GM12878 (cell line): Measurements from ENCODE around the gene C1GALT1. TPM values are rescaled to one million over a fixed set of nuclear protein-coding genes. Genes with fewer than 3 reads are reported as not detected.

Experiments
- ATAC-seq: fragments of 200-7000 bp; cut with Tn5 transposase; 3 replicates; pipeline ENCODE4 v1.9.1; 2020; ENCODE audit warnings: mild to moderate bottlenecking, moderate library complexity
- BruUV-seq: library from RNA; stranded (reverse); fragments of 400-500 nt; replicated peaks from 2 replicates; lab custom pipeline; 2021; lab: Mats Ljungman, UMichigan
- CTCF ChIA-PET: fragments of 300-600 bp; sonication (Branson Sonifier 250); formaldehyde crosslinking; extraction: SDS; loops from one replicate; lab custom pipeline; 2021; ENCODE audit warnings: inconsistent platforms; lab: Yijun Ruan, JAX
- POLR2A ChIA-PET: fragments of 350-600 bp; formaldehyde crosslinking; extraction: SDS; loops from one replicate; lab custom pipeline; 2021; ENCODE audit warnings: inconsistent platforms; lab: Charles Lee
- RAD21 ChIA-PET: fragments of 300-600 bp; sonication (Branson Sonifier 250); formaldehyde crosslinking; loops from one replicate; lab custom pipeline; 2023; ENCODE audit warnings: antibody characterized with exemption; ENCODE audit not compliant: unreplicated experiment; lab: Charles Lee
- SMC1A ChIA-PET: fragments of 300-600 bp; sonication (Branson Sonifier 250); formaldehyde crosslinking; loops from one replicate; lab custom pipeline; 2023; ENCODE audit not compliant: unreplicated experiment, uncharacterized antibody; lab: Charles Lee
- DNase-seq: peaks from one replicate; pipeline ENCODE4 v3.0.0-alpha.2; 2011; ENCODE audit warnings: low read depth, low spot score
- FAIRE-seq: peaks from 3 replicates; lab custom pipeline; 2011; peaks lifted over from hg19 to GRCh38; lab: Jason Lieb, UNC
- H2AFZ ChIP-seq: 2 replicates; pipeline ENCODE4 v1.6.0; 2011; ENCODE audit warnings: low read depth, low read length, control low read depth; ENCODE audit not compliant: control insufficient read depth
- H3K27ac ChIP-seq: 2 replicates; pipeline ENCODE4 v1.5.1; 2011; ENCODE audit warnings: control low read depth; ENCODE audit not compliant: control insufficient read depth, insufficient read depth
- H3K27me3 ChIP-seq, 2 experiments: replicated peaks in 1 of 2; 2 replicates each; pipeline versions ENCODE4 v1.6.0 to v1.6.1; 2011; ENCODE audit warnings: low read length in 1 of 2; ENCODE audit not compliant: control insufficient read depth in 2 of 2, insufficient read depth in 2 of 2
- H3K36me3 ChIP-seq, 2 experiments: 2 replicates each; pipeline ENCODE4 v1.5.1; 2011; ENCODE audit warnings: low read length in 1 of 2; ENCODE audit not compliant: control insufficient read depth in 2 of 2, insufficient read depth in 2 of 2
- H3K4me1 ChIP-seq: 2 replicates; pipeline ENCODE4 v1.6.1; 2011; ENCODE audit warnings: mild to moderate bottlenecking, low read length, moderate library complexity, mixed read lengths; ENCODE audit not compliant: control insufficient read depth, insufficient read depth
- H3K4me2 ChIP-seq: 2 replicates; pipeline ENCODE4 v1.6.0; 2011; ENCODE audit warnings: control low read depth; ENCODE audit not compliant: control insufficient read depth, insufficient read depth
- H3K4me3 ChIP-seq: fragments of 200-600 bp; sonication (generic); 2 replicates; pipeline ENCODE4 v1.5.1; 2016
- H3K79me2 ChIP-seq: 2 replicates; pipeline ENCODE4 v1.6.0; 2011; ENCODE audit warnings: low read length; ENCODE audit not compliant: control insufficient read depth, insufficient read depth
- H3K9ac ChIP-seq: 2 replicates; pipeline ENCODE4 v1.8.0; 2011; ENCODE audit warnings: low read length, control low read depth, mixed read lengths; ENCODE audit not compliant: control insufficient read depth, insufficient read depth
- H3K9me3 ChIP-seq: replicated peaks from 3 replicates; pipeline ENCODE4 v1.5.1; 2011; ENCODE audit warnings: mild to moderate bottlenecking, low read length; ENCODE audit not compliant: control insufficient read depth, insufficient read depth
- H4K20me1 ChIP-seq: 2 replicates; pipeline ENCODE4 v1.6.0; 2011; ENCODE audit not compliant: control insufficient read depth, insufficient read depth
- CBX3 ChIP-seq: fragments of 200-600 bp; sonication (generic); IDR thresholded peaks from 2 replicates; pipeline ENCODE4 v1.6.1; 2016; ENCODE audit warnings: low read depth, borderline replicate concordance
- CEBPB ChIP-seq, 2 experiments: fragments of 150-350 bp in 1 of 2; IDR thresholded peaks; 2 replicates each; pipeline ENCODE4 v1.6.1; 2012 to 2014; ENCODE audit warnings: low read depth in 2 of 2, low read length in 2 of 2, borderline replicate concordance in 1 of 2, inconsistent platforms in 1 of 2
- CHD4 ChIP-seq: fragments of 200-600 bp; sonication (generic); IDR thresholded peaks from 2 replicates; pipeline ENCODE4 v1.6.1; 2016; ENCODE audit warnings: mild to moderate bottlenecking
- ESRRA ChIP-seq: IDR thresholded peaks from 2 replicates; pipeline ENCODE4 v1.6.1; 2012; ENCODE audit warnings: mild to moderate bottlenecking, low read length, improper control_type of control experiment
- HDAC2 ChIP-seq: fragments of 200-600 bp; sonication (generic); IDR thresholded peaks from 2 replicates; pipeline ENCODE4 v1.6.1; 2017
- HDAC6 ChIP-seq: fragments of 200-600 bp; sonication (generic); IDR thresholded peaks from one replicate; pipeline ENCODE4 v1.8.0; 2017; ENCODE audit warnings: antibody characterized with exemption; ENCODE audit not compliant: unreplicated experiment
- NFYB ChIP-seq: IDR thresholded peaks from 2 replicates; pipeline ENCODE4 v1.6.1; 2011; ENCODE audit warnings: low read depth, mild to moderate bottlenecking, low read length, improper control_type of control experiment, moderate library complexity; ENCODE audit not compliant: insufficient read depth
- NR2F1 ChIP-seq: fragments of 450-650 bp; conservative IDR thresholded peaks from 2 replicates; pipeline ENCODE4 v1.6.1; 2017; ENCODE audit warnings: mild to moderate bottlenecking
- POLR2A ChIP-seq: IDR thresholded peaks from 2 replicates; pipeline ENCODE4 v1.6.1; 2011; ENCODE audit warnings: low read depth, mild to moderate bottlenecking, low read length
- RAD51 ChIP-seq: fragments of 450-650 bp; IDR thresholded peaks from 2 replicates; pipeline ENCODE4 v1.6.1; 2016; ENCODE audit warnings: moderate library complexity, mild to moderate bottlenecking, inconsistent platforms
- RELA ChIP-seq: fragments of 450-650 bp; IDR thresholded peaks from 2 replicates; pipeline ENCODE4 v1.8.0; 2014; ENCODE audit warnings: borderline replicate concordance; ENCODE audit not compliant: partially characterized antibody
- SKIL ChIP-seq: fragments of 450-650 bp; IDR thresholded peaks from 2 replicates; pipeline ENCODE4 v1.6.1; 2017; ENCODE audit warnings: mild to moderate bottlenecking, low read depth, inconsistent platforms; ENCODE audit not compliant: poor library complexity, severe bottlenecking
- SMC3 ChIP-seq: IDR thresholded peaks from 2 replicates; pipeline ENCODE4 v1.6.1; 2011; ENCODE audit warnings: low read length, improper control_type of control experiment, borderline replicate concordance
- SP1 ChIP-seq: IDR thresholded peaks from one replicate; pipeline ENCODE4 v1.6.1; 2011; ENCODE audit warnings: low read depth, low read length
- ZNF384 ChIP-seq: IDR thresholded peaks from 2 replicates; pipeline ENCODE4 v1.6.1; 2012; ENCODE audit warnings: low read depth, mild to moderate bottlenecking, low read length, improper control_type of control experiment, borderline replicate concordance
- WGBS: methylation state at CpG from one replicate; pipeline ENCODE4 v1.1.6; 2016; ENCODE audit warnings: low lambda C conversion rate; ENCODE audit not compliant: insufficient replicate concordance, insufficient coverage; ENCODE audit errors: missing lambda C conversion rate; 5-methylcytosine and 5-hydroxymethylcytosine counted together
- in situ Hi-C: fragments of 300-500 bp; cut with MboI; formaldehyde crosslinking; loops from 9 replicates; pipeline ENCODE4 v1.14.3; 2018; ENCODE audit warnings: mixed read lengths
- intact Hi-C: fragments of 100-400 bp; cut with micrococcal nuclease; formaldehyde crosslinking; loops from one replicate; pipeline ENCODE4 v1.14.2; 2022; ENCODE audit not compliant: unreplicated experiment
- polyA plus RNA-seq, 11 experiments: library from polyadenylated mRNA; depleted of rRNA in 4 of 11; unstranded in 6 of 11; stranded (reverse) in 5 of 11; fragments of >200 nt; fragmentation: Nextera tagmentation in 4 of 11; fragmentation: Illumina TruSeq in 1 of 11; extraction: Ambion mirVana in 4 of 11; extraction: Trizol in 1 of 11; gene quantifications; 1 replicate in 1 of 11; 2 replicates in 10 of 11; pipeline versions ENCODE4 v1.2.1 to v1.2.3, GENCODE V29; 2011 to 2016; ENCODE audit warnings: inconsistent platforms in 2 of 11, missing spikeins in 2 of 11, low read depth in 1 of 11
- total RNA-seq, 4 experiments: library from RNA; depleted of rRNA in 3 of 4; stranded (reverse); fragments of >200 nt in 3 of 4; fragmentation: Illumina TruSeq in 1 of 4; extraction: Trizol in 1 of 4; gene quantifications; 2 replicates each; pipeline versions ENCODE4 v1.2.1 to v1.2.3, GENCODE V29; 2013 to 2021

The C1GALT1 gene
- total and polyA plus RNA-seq, 10 of the 15 experiments (the other 5 are each of a cell fraction or from before 2014, with no cell fraction given) = 1.6 to 25.0 (median 8.5) TPM

GRCh38 chr7:7188742-7189141 lies 6.4 kb downstream of the C1GALT1 start:
- no peaks in the 10 kb centered on the region for H3K27me3 ChIP-seq
- no peak for TF ChIP-seq SMC3
- TF ChIP-seq CEBPB (IDR thresholded peaks at IDR 0.05; ENCODE audit: borderline replicate concordance in 1 of 2, low read depth in 2 of 2, low read length in 2 of 2) = no peak
- no peak for TF ChIP-seq POLR2A
- no peak for TF ChIP-seq ZNF384
- no peak for TF ChIP-seq NFYB
- TF ChIP-seq ESRRA = no peak
- TF ChIP-seq SP1 = no peak
- no peak for TF ChIP-seq RAD51
- TF ChIP-seq SKIL = no peak
- TF ChIP-seq NR2F1 = no peak
- no peak for TF ChIP-seq HDAC2
- no peak for TF ChIP-seq CHD4
- TF ChIP-seq HDAC6 = no peak
- TF ChIP-seq RELA = no peak
- TF ChIP-seq CBX3 = no peak
- no TSS peak for BruUV-seq
- peaks cover 10% of the 10 kb centered on the region for H3K4me1 ChIP-seq
- H3K9me3 ChIP-seq = peaks cover 4% of the 10 kb centered on the region; the same call in 2 of the 3 replicates
- peaks cover 0 to 4% of the 10 kb centered on the region in 2 experiments; a peak in 1 of 4 replicates for H3K36me3 ChIP-seq
- ChIA-PET POLR2A (interaction anchor here (1.0 kb wide), 1 partner anchor 66 kb away, joined by 4 read pairs; no protein-coding TSS in a partner anchor), SMC1A (interaction anchor here (0.7 to 1.7 kb wide), 6 partner anchors 12 to 274 kb away, joined by 3 to 5 read pairs (median 3); no protein-coding TSS in a partner anchor), RAD21 (interaction anchor here (0.7 to 1.4 kb wide), 2 partner anchors 13 to 61 kb away, joined by 4 read pairs; no protein-coding TSS in a partner anchor), CTCF (interaction anchor here (1.3 kb wide), 1 partner anchor 70 kb away, joined by 3 read pairs; no protein-coding TSS in a partner anchor)
- intact Hi-C loops (loop anchor here (10.0 kb wide), 1 partner anchor 346 kb away; the partner anchor contains the start of gene COL28A1), in situ Hi-C loops (no loop called here)
- no peak overlapping the region for H3K4me2 ChIP-seq
- no peak for ATAC-seq
- no peak overlapping the region for H3K9ac ChIP-seq
- DNase-seq = no peak
- H3K79me2 ChIP-seq = peaks cover 35% of the 10 kb centered on the region
- no peaks in the 10 kb centered on the region; the same call in 1 of the 2 replicates for H4K20me1 ChIP-seq
- no peak overlapping the region for H2AFZ ChIP-seq
- no peak overlapping the region for H3K27ac ChIP-seq
- no peak for FAIRE-seq
- no peak overlapping the region for H3K4me3 ChIP-seq
- WGBS = 98% methylated on average over 4 of the region's 4 CpGs
